ENCODE measurements around the gene ATP6V0E1. TPM values are rescaled to one million over a fixed set of nuclear protein-coding genes. Genes with fewer than 3 reads are reported as not detected.
A peak's percentile ranks its signal among the peaks of the same experiment; 100 is the strongest.
"Not testable (repeated sequence)": the region's sequence is repeated elsewhere in the genome, so short reads cannot be mapped to it uniquely, and the experiment has no call there.

Gene ATP6V0E1
- total and polyA plus RNA-seq, 9 donors, result 85.8 to 115 (median 99.0) TPM

DNA sequence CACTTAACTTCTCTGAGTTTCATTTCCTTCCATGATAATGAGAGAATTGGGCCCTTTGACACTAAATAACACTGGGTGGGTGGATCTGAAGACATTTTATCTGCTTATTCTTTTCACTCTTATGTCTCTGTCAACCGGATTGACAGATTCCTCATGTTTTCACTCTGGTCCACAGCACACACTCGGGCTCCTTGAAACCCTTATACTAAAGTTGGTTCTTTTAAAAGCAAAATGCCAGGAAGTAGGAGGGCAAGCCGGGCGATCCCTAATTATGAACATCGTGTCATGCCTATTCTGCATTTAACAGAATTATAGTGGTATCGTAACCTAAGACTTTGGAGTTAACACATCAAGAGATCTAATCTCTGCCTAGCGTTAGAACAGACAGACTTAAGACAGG, 44.3 kb downstream of the ATP6V0E1 start:
- no peaks in the 10 kb centered on the region for H3K4me1 ChIP-seq (ENCODE audit: control insufficient read depth, insufficient read depth, low read length)
- no peak for DNase-seq
- no peaks in the 10 kb centered on the region for H3K36me3 ChIP-seq (ENCODE audit: control insufficient read depth, insufficient read depth, low read length)
- H3K4me3 ChIP-seq (ENCODE audit: low read length), result no peak overlapping the region
- no CpG with 5 or more reads among the region's 7 CpGs for WGBS (ENCODE audit: insufficient coverage)
- H3K27ac ChIP-seq (ENCODE audit: low read length), result no peak overlapping the region
- no peaks in the 10 kb centered on the region for H3K27me3 ChIP-seq (ENCODE audit: control insufficient read depth, insufficient read depth, low read length)
- H3K9me3 ChIP-seq (replicated peaks; ENCODE audit: control insufficient read depth, low read depth, low read length), result no peaks in the 10 kb centered on the region

DNA sequence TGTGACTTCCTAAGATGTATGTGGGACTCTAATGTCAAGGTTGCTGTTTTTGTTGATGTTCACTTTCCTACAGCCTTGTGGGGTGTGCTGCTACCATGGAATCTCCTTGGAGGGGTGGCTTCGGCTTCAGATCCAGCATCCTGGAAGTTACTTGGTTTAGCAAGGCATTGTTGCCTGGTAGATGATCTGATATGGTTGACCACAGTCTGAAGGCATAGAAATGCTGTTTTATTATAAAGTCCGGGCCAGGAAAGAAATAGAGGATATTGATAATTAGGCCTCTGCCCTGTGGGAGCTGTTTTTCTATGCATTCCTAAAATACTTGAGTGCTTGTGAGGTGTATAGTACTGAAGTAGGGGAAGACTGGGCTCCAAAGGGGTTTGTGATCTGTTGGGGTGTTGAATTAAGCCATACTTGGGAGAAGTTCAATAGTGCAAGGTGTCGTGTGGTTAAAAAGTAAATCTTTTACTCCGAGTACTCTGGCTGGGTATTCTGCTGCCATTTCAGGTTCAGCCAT, 45.3 kb downstream of the ATP6V0E1 start:
- Histone ChIP-seq H3K36me3 (ENCODE audit: control insufficient read depth, insufficient read depth, low read length) (no peaks in the 10 kb centered on the region), H3K27me3 (ENCODE audit: control insufficient read depth, insufficient read depth, low read length) (no peaks in the 10 kb centered on the region), H3K9me3 (replicated peaks; ENCODE audit: control insufficient read depth, low read depth, low read length) (no peaks in the 10 kb centered on the region), H3K27ac (ENCODE audit: low read length) (no peak overlapping the region), H3K4me1 (ENCODE audit: control insufficient read depth, insufficient read depth, low read length) (no peaks in the 10 kb centered on the region), H3K4me3 (ENCODE audit: low read length) (no peak overlapping the region)
- DNase-seq, result no peak
- 63% methylated on average over 2 of the region's 4 CpGs for WGBS (ENCODE audit: insufficient coverage)

- no peaks in the 10 kb centered on the region for H3K27me3 ChIP-seq (ENCODE audit: control insufficient read depth, insufficient read depth, low read length)
- no peaks in the 10 kb centered on the region for H3K9me3 ChIP-seq (replicated peaks; ENCODE audit: control insufficient read depth, low read depth, low read length)
- WGBS (ENCODE audit: insufficient coverage), result 72% methylated on average over 3 of the region's 5 CpGs
- no peaks in the 10 kb centered on the region for H3K4me1 ChIP-seq (ENCODE audit: control insufficient read depth, insufficient read depth, low read length)
- no peak overlapping the region for H3K4me3 ChIP-seq (ENCODE audit: low read length)
- peaks cover 3% of the 10 kb centered on the region for H3K36me3 ChIP-seq (ENCODE audit: control insufficient read depth, insufficient read depth, low read length)
- DNase-seq, result no peak
- H3K27ac ChIP-seq (ENCODE audit: low read length), result no peak overlapping the region
Measured at GRCh38 chr5:173029499-173029921, 45.9 kb downstream of the ATP6V0E1 start.

GRCh38 chr5:173032096-173032495, 48.5 kb downstream of the ATP6V0E1 start:
- 100% methylated on average over 1 of the region's 3 CpGs for WGBS (ENCODE audit: insufficient coverage)
- not testable (repeated sequence) for H3K4me1 ChIP-seq (ENCODE audit: control insufficient read depth, insufficient read depth, low read length); DNase-seq; H3K27me3 ChIP-seq (ENCODE audit: control insufficient read depth, insufficient read depth, low read length); H3K9me3 ChIP-seq (replicated peaks; ENCODE audit: control insufficient read depth, low read depth, low read length); H3K4me3 ChIP-seq (ENCODE audit: low read length); H3K27ac ChIP-seq (ENCODE audit: low read length)
- peaks cover 13% of the 10 kb centered on the region for H3K36me3 ChIP-seq (ENCODE audit: control insufficient read depth, insufficient read depth, low read length)

GRCh38 chr5:173032730-173033129, 49.2 kb downstream of the ATP6V0E1 start:
- Histone ChIP-seq H3K4me3 (ENCODE audit: low read length) (no peak overlapping the region), H3K9me3 (replicated peaks; ENCODE audit: control insufficient read depth, low read depth, low read length) (no peaks in the 10 kb centered on the region), H3K27me3 (ENCODE audit: control insufficient read depth, insufficient read depth, low read length) (no peaks in the 10 kb centered on the region), H3K27ac (ENCODE audit: low read length) (no peak overlapping the region), H3K4me1 (ENCODE audit: control insufficient read depth, insufficient read depth, low read length) (no peaks in the 10 kb centered on the region), H3K36me3 (ENCODE audit: control insufficient read depth, insufficient read depth, low read length) (peaks cover 13% of the 10 kb centered on the region)
- WGBS (ENCODE audit: insufficient coverage), result no CpG with 5 or more reads among the region's 3 CpGs
- no peak for DNase-seq

GRCh38 chr5:173033923-173034322, 50.4 kb downstream of the ATP6V0E1 start:
- H3K27ac ChIP-seq (ENCODE audit: low read length), result no peak overlapping the region

DNA sequence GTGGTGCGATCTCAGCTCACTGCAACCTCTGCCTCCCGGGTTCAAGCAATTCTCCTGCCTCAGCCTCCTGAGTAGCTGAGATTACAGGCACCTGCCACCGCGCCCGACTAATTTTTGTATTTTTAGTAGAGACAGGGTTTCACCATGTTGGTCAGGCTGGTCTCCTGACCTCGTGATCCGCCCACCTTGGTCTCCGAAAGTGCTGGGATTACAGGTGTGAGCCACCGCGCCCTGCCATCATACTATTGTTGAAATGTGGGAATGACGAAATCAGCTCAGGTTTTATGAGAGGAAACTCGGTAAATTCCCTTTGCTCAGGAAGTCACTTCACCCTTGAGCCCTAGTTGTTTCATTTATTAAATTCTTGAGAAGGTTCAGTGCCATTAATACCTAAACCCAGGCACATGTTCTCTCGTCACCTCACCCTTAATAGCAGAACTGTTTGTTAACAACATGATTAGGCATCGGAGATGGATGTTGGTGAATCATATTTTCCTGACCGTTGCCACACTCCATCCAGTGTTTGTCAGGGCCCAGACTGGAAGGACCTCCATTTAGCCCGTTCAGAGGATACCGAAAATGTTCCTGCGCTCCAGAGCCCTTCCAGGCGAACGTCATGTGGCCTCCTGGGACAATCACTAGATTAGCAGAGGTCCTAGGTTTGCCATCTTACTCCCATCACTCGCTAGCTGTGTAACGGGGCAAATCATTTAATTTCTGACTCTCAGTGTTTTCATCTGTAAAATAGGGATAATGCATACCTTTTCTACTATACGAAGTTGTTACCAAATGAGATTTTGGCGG, 52.5 kb downstream of the ATP6V0E1 start:
- Histone ChIP-seq H3K27me3 (ENCODE audit: control insufficient read depth, insufficient read depth, low read length) (no peaks in the 10 kb centered on the region), H3K9me3 (replicated peaks; ENCODE audit: control insufficient read depth, low read depth, low read length) (peaks cover 2% of the 10 kb centered on the region), H3K4me3 (ENCODE audit: low read length) (no peak overlapping the region), H3K27ac (ENCODE audit: low read length) (peak overlapping the region; percentile 13), H3K4me1 (ENCODE audit: control insufficient read depth, insufficient read depth, low read length) (no peaks in the 10 kb centered on the region), H3K36me3 (ENCODE audit: control insufficient read depth, insufficient read depth, low read length) (peaks cover 13% of the 10 kb centered on the region)
- WGBS (ENCODE audit: insufficient coverage), result 93% methylated on average over 8 of the region's 24 CpGs
- DNase-seq, result no peak

More at GRCh38 chr5:173033923-173034322, 50.4 kb downstream of the ATP6V0E1 start:
- no peak for DNase-seq
- H3K27me3 ChIP-seq (ENCODE audit: control insufficient read depth, insufficient read depth, low read length), result no peaks in the 10 kb centered on the region
- WGBS (ENCODE audit: insufficient coverage), result no CpG with 5 or more reads among the region's 6 CpGs
- peaks cover 13% of the 10 kb centered on the region for H3K36me3 ChIP-seq (ENCODE audit: control insufficient read depth, insufficient read depth, low read length)
- no peak overlapping the region for H3K4me3 ChIP-seq (ENCODE audit: low read length)
- no peaks in the 10 kb centered on the region for H3K9me3 ChIP-seq (replicated peaks; ENCODE audit: control insufficient read depth, low read depth, low read length)
- no peaks in the 10 kb centered on the region for H3K4me1 ChIP-seq (ENCODE audit: control insufficient read depth, insufficient read depth, low read length)

DNA sequence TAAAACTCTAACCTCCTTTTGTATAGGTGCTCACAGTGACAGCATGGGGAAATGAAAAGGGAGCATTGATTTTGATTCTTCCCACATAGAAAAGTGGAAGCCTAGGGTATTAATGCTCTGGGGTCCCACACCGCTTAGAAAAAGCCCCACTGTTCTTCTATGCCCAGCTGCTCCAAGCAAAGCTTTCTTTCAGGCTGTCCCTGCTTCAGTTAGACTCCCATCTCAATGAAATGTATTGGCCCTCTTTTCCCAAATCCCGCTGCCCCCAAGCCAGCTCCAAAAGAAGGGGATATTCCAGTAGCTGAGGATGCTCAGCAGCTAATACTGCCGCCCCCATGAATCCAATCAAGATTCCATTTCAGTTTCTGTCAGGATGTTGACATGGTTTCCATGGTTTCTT, 55.6 kb downstream of the ATP6V0E1 start:
- no peak overlapping the region for H3K27ac ChIP-seq (ENCODE audit: low read length)

GRCh38 chr5:173039964-173040363, 56.4 kb downstream of the ATP6V0E1 start:
- H3K27me3 ChIP-seq (ENCODE audit: control insufficient read depth, insufficient read depth, low read length), result no peaks in the 10 kb centered on the region
- no peak for DNase-seq
- peaks cover 8% of the 10 kb centered on the region for H3K36me3 ChIP-seq (ENCODE audit: control insufficient read depth, insufficient read depth, low read length)
- peaks cover 2% of the 10 kb centered on the region for H3K9me3 ChIP-seq (replicated peaks; ENCODE audit: control insufficient read depth, low read depth, low read length)
- no peaks in the 10 kb centered on the region for H3K4me1 ChIP-seq (ENCODE audit: control insufficient read depth, insufficient read depth, low read length)
- no peak overlapping the region for H3K4me3 ChIP-seq (ENCODE audit: low read length)
- H3K27ac ChIP-seq (ENCODE audit: low read length), result no peak overlapping the region
- 88% methylated on average over 5 of the region's 5 CpGs for WGBS (ENCODE audit: insufficient coverage)

More for the DNA sequence above, 55.6 kb downstream of the ATP6V0E1 start:
- Histone ChIP-seq H3K9me3 (replicated peaks; ENCODE audit: control insufficient read depth, low read depth, low read length) (peaks cover 2% of the 10 kb centered on the region), H3K36me3 (ENCODE audit: control insufficient read depth, insufficient read depth, low read length) (peaks cover 13% of the 10 kb centered on the region), H3K4me1 (ENCODE audit: control insufficient read depth, insufficient read depth, low read length) (no peaks in the 10 kb centered on the region), H3K4me3 (ENCODE audit: low read length) (no peak overlapping the region), H3K27me3 (ENCODE audit: control insufficient read depth, insufficient read depth, low read length) (no peaks in the 10 kb centered on the region)
- DNase-seq, result no peak
- WGBS (ENCODE audit: insufficient coverage), result 94% methylated on average over 2 of the region's 3 CpGs

GRCh38 chr5:173041881-173042762, 58.6 kb downstream of the ATP6V0E1 start:
- H3K36me3 ChIP-seq (ENCODE audit: control insufficient read depth, insufficient read depth, low read length), result no peaks in the 10 kb centered on the region
- DNase-seq, result no peak
- WGBS (ENCODE audit: insufficient coverage), result 94% methylated on average over 2 of the region's 7 CpGs
- no peaks in the 10 kb centered on the region for H3K27me3 ChIP-seq (ENCODE audit: control insufficient read depth, insufficient read depth, low read length)
- H3K27ac ChIP-seq (ENCODE audit: low read length), result no peak overlapping the region
- no peak overlapping the region for H3K4me3 ChIP-seq (ENCODE audit: low read length)
- H3K9me3 ChIP-seq (replicated peaks; ENCODE audit: control insufficient read depth, low read depth, low read length), result peaks cover 2% of the 10 kb centered on the region
- H3K4me1 ChIP-seq (ENCODE audit: control insufficient read depth, insufficient read depth, low read length), result no peaks in the 10 kb centered on the region
